Subcutaneous adipose tissue (tissue), 4 donors: ENCODE results near the gene RAB29. TPM values are rescaled to one million over a fixed set of nuclear protein-coding genes. Genes with fewer than 3 reads are reported as not detected.

Experiments
- total RNA-seq, 4 donors: library from RNA; depleted of rRNA; stranded (reverse); fragments of >200 nt; gene quantifications; one replicate each; pipeline ENCODE4 v1.1.0, GENCODE V29; 2016
- TF ChIP-seq, protein P1 (sequence below): fragments of 450-650 bp; IDR thresholded peaks from one replicate; pipeline ENCODE4 v1.5.1; 2016; ENCODE audit warnings: low read depth, mild to moderate bottlenecking, control low read depth, antibody characterized with exemption, moderate library complexity

Gene RAB29
- total RNA-seq, 4 donors from 2014 or later, result 22.8 to 30.6 (median 24.9) TPM

DNA sequence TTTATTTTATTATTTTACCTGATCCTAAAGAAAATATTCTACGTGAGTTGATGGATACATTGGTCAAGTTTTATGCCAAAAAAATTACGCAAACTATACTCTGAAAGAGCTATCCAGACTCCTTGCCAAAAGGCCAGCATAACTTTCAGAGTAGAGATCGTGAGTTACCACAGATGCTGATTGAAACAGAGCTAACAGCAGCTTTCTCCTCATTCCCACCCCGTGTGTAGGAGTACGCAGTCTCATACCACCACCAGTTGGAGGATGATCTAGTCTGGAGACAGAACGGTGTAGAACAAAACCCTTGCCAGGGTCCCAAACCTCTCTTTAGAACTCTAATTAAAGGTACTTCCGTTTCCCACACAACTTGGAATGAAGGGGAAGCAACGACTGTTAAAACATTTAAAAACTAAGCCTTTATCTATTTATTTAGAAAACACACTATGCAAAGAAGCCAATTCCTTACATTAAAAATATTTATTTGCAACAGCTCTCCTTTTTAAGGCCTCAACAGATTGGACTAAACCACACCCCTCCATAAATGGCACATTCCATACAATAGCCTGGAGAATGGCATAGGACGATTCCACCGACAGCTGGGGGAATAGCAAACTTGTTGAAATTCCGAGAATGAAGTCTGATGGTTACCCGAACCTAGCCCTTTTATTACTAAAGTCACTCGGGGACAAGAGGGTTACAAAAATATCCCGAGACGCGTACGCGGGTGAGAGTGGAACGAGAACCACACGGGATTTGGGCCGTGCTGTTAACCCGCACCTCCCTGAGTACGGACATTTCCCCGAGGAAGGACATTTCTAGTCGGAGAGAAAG, 26.7 kb downstream of the RAB29 start:
- TF ChIP-seq, protein P1, sequence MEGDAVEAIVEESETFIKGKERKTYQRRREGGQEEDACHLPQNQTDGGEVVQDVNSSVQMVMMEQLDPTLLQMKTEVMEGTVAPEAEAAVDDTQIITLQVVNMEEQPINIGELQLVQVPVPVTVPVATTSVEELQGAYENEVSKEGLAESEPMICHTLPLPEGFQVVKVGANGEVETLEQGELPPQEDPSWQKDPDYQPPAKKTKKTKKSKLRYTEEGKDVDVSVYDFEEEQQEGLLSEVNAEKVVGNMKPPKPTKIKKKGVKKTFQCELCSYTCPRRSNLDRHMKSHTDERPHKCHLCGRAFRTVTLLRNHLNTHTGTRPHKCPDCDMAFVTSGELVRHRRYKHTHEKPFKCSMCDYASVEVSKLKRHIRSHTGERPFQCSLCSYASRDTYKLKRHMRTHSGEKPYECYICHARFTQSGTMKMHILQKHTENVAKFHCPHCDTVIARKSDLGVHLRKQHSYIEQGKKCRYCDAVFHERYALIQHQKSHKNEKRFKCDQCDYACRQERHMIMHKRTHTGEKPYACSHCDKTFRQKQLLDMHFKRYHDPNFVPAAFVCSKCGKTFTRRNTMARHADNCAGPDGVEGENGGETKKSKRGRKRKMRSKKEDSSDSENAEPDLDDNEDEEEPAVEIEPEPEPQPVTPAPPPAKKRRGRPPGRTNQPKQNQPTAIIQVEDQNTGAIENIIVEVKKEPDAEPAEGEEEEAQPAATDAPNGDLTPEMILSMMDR, result no peak

DNA sequence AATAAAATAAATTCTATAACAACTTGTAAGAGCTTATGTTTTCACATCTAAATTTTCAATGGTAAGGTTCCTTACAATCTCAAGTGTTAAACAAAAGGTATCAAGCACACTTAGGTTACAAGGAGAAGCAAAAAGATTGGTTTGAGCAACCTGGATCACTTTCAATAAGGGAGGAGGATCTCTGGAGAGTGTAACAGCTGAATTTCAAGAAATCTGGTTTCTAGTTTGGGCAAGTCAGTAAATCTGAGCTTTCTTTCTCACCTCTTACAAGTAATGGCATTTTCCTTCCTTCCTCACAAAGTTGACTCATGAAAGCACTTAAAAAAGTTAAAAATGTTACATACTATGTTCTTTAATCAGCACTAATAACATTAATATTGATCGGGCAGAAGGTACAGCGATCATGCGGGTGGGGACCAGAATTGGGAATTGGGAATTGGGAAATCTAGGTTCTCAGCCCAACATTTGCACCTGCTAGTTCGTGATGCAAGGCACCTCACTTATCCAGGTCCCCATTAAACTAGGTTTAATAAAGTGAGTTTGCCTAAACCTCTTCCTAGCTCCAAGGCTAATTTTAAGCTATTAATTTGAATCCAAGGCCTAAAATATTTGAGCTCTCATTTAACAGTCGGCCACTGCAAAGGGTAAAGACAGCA, 28.4 kb downstream of the RAB29 start:
- TF ChIP-seq, protein P1, result no peak

DNA sequence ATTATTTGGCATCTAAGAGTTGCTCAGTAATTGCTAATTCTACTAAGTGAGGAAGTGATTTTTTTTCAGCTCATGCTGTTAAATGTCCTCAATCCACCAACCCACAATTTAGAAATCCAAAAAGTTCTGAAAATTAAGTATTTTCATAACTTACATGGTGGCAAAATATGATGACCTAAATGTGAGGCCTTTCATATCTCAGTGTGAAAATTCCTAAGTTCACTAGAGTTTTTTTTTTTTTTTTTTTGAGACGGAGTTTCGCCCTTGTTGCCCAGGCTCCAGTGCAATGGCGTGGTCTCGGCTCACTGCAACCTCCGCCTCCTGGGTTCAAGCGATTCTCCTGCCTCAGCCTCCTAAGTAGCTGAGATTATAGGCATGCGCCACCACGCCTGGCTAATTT, 30.9 kb downstream of the RAB29 start:
- TF ChIP-seq, protein P1, result no peak

DNA sequence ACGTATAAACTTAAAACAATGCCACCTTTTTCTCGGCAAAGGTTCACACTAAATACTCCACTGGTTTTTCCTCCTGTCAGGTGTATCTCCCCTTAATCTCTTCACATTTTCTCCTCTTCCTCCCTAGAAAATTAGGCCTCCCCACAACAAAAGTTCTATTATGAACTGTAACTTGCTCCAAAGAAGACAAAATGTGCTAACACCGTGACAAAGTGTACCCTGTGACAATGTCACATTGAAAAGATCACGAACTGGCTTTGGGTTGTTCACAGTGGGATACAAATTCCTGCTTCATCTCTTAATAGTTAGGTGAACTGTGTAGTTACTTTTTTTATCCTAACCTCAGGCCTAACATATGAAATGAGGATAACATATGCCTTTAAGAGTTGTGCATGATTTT, 31.3 kb downstream of the RAB29 start:
- TF ChIP-seq, protein P1, result no peak

DNA sequence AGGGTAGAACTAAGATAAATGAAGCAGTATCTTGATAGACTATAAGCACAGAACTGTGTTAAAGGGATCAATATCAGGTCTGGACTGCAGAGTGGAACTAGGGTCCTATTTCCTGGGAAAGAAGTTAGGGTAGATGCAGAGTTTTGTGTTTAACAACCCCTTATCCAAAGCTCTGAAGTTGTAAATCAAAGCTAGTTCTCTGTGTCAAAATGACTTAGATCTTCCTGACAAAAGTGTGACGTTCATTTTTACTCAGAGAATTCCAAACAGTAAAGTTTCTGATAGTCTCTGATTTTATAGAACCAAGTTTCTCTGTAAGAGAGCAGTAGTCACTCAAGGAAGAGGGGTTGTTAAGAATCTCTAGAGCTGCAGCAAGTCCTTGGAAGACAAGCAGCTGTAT, 33.6 kb downstream of the RAB29 start:
- TF ChIP-seq, protein P1, result no peak

DNA sequence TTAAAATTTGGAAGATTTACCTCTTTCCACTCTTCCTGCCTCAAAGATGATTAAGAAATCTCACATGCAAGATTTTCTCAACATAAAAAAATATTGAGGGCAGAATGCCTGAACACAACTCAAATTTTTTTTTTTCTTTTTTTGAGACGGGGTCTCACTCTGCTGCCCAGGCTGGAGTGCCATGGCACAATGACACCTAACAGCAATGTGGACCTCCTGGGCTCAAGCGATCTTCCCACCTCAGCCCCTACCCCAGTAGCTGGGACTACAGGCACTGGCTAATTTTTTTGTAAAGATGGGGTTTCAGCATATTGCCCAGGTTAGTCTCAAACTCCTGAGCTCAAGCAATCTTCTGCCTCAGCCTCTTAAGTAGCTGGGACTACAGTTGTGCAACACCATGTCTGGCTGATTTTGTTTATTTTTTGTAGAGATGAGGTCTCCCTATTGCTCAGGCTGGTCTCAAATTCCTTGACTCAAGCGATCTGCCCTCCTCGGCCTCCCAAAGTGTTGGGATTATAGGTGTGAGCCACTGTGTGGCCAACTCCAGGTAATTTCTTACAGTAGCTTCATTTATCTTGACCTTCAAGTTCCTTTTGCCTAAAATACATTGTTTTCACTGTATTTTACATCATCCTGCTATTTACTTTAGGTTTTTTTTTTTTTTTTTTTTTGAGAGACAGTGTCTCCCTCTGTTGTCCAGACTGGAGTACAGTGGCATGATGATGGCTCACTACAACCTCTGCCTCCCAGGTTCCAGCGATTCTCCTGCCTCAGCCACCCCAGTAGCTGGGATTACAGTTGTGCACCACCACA, 35.7 kb downstream of the RAB29 start:
- TF ChIP-seq, protein P1, result no peak

DNA sequence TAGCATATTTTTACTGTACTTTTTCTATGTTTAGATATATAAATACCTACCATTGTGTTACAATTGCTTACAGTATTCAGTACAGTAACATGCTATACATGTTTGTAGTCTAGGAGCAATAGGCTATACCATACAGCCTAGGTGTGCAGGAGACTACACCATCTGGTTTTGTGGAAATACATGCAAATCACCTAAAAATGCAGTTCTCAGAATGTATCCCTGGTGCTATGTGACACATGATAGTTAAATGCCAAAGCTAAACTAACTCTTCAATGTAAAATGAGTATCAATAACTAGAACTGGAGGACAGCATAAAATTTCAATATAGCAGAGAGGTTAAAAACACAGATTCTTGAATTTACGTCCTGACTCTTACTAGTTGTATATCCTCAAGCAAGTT, 40.1 kb downstream of the RAB29 start:
- TF ChIP-seq, protein P1, result no peak
